Nucleus accumbens (tissue), 56 donors: ENCODE measurements around the gene DENND10.
"Not testable (repeated sequence)": the region's sequence is repeated elsewhere in the genome, so short reads cannot be mapped to it uniquely, and the experiment has no call there.

Experiments
- DNase-seq, 56 donors: peaks; one replicate each; lab custom pipeline; 2025; lab: John Stamatoyannopoulos, UW

DENND10 gene

DNA sequence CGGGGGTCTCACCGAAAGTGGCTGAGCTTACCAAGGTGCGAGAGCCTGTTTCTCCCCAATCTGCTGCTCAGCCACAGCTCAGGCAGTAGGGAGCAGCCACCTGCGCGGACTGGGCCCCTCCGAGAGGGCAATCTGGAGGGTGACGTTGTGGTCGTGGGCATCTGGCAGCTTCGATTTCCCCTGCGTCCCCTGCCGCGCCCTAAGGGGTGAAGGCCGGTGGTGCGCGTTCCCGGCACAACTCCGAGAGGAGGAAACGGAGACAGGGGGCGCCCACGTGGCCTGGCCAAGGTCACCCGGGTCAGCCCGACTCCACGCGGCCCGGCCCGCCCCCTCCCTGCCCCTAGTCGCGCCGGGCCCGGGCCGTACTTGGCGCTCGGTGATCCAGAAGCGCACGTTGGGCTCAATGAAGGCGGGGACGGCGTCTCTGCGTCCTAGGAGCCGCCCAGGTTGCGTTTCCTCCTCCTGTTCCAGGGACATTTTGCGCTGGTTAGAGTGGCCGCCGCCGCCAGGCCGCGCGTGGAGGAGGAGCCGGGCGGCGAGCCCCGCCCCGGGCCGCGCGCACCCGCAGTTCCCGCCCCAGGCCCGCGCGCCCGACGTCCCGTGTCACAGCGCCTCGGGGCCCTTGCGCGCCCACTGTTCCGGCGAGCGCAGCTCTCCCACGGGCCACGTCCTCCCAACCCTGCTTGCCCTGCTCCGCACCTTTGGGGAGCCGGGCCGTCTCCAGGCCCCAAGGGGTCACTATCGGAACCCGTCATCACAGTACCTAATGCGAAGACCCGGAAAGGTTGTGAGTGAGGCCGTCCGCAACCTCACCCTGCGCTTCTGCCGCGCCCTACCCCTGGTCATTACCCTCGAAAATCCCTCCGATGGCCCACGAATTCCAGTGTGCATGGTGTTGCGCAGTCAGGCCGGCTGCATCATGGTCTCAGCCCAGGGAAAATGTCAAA is 61.5 kb downstream of the DENND10 start, which contains the start of gene SFXN4:
Gene SFXN4 (minus strand): TSS at position 544 of the 947 bp plus-strand sequence. CDS start 67 bp downstream, at position 477.
- DNase-seq, result peak in 55 of 56 donors; percentile 23 to 95 (median 83)

- no peak for DNase-seq
Measured at GRCh38 chr10:119166118-119166500, 62.2 kb downstream of the DENND10 start.

GRCh38 chr10:119166564-119166963 is 62.7 kb downstream of the DENND10 start:
- DNase-seq, result no peak

DNA sequence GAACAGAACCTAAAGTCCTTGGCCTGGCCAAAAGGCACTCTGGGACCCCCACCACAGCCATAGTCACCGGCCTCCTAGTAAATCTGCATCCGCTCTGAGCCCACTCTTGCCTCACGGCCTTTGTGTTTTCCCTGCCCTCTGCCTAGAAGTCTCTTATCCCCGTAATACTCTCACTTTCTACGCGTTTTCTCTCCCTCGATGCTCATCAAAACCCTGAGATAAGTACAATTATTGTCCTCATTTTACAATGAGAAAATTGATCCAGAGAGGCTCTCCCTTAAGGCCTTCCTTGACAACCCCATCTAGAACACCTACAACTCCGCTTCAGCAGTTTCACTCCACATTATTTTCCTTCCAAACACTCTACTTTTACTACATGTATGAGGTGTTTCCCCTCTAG is 63.1 kb downstream of the DENND10 start:
- no peak for DNase-seq

DNA sequence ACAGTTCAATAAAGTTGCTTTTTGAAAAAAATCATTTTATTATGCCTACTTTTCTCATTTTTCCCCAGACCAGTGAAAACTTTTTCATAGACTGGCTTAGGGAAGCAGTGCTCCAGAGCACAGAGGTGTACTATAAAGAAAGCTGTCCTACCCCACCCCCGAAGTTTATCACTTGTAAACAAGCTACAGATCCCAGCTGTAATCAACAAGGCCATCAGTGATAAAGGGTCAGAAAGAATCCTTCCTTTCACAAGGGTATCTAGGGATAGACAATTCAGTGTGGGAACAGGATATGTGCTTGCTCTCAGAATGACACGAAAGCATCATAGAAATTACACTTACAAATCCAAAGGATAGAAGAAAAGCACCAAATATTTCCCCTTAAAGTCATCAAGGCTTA is 70.2 kb downstream of the DENND10 start:
- no peak for DNase-seq

- DNase-seq, result no peak
Measured at GRCh38 chr10:119176166-119176565, 72.3 kb downstream of the DENND10 start.

GRCh38 chr10:119177708-119178371 is 73.9 kb downstream of the DENND10 start:
- no peak for DNase-seq

- DNase-seq, result peak in 55 of 56 donors; percentile 63 to 98 (median 92)
Measured at GRCh38 chr10:119178372-119179119, 74.6 kb downstream of the DENND10 start, which contains the start of gene PRDX3. Gene PRDX3 (minus strand): TSS chr10:119178812. CDS start chr10:119178790, 22 bp downstream.

- DNase-seq, result not testable (repeated sequence)
Measured at GRCh38 chr10:119180850-119181400, 77.0 kb downstream of the DENND10 start.

DNA sequence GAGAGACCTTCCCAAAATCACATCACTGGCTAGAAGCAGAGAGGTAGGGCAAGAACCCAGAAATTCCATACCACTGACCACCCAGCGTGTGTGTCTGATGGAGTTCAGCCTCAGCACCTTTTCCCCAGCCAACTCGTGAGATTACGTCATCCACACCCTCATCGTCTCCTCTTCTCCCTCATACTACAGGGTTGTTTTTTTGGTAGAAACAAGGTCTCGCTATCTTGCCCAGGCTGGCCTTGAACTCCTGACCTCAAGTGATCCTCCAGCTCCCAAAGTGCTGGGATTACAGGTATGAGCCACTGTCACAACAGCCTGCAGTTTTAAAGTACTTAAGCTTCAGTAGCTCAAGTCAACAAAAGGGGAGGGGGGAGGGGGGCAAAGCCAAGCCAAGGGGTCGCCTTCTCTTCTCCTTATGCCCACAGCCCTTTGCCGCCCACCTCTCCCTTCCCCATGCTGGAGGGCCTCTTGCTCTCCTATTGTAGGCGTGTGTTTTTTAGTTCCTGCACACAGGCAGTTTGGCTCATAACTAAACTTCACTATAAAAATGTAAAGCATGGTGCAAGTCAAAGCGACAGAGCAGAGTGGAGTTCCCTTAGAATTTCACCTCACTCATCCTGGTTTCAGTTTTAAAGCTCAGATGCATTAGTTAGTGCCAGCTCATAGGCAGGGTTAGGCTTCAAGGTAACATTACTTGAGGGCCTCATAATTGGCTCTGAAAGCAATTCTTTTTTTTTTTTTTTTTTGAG is 79.9 kb downstream of the DENND10 start:
- DNase-seq, result no peak
